ENCODE measurements around the gene RASGRF1.
"Not testable (repeated sequence)": the region's sequence is repeated elsewhere in the genome, so short reads cannot be mapped to it uniquely, and the experiment has no call there.

RASGRF1 gene, protein sequence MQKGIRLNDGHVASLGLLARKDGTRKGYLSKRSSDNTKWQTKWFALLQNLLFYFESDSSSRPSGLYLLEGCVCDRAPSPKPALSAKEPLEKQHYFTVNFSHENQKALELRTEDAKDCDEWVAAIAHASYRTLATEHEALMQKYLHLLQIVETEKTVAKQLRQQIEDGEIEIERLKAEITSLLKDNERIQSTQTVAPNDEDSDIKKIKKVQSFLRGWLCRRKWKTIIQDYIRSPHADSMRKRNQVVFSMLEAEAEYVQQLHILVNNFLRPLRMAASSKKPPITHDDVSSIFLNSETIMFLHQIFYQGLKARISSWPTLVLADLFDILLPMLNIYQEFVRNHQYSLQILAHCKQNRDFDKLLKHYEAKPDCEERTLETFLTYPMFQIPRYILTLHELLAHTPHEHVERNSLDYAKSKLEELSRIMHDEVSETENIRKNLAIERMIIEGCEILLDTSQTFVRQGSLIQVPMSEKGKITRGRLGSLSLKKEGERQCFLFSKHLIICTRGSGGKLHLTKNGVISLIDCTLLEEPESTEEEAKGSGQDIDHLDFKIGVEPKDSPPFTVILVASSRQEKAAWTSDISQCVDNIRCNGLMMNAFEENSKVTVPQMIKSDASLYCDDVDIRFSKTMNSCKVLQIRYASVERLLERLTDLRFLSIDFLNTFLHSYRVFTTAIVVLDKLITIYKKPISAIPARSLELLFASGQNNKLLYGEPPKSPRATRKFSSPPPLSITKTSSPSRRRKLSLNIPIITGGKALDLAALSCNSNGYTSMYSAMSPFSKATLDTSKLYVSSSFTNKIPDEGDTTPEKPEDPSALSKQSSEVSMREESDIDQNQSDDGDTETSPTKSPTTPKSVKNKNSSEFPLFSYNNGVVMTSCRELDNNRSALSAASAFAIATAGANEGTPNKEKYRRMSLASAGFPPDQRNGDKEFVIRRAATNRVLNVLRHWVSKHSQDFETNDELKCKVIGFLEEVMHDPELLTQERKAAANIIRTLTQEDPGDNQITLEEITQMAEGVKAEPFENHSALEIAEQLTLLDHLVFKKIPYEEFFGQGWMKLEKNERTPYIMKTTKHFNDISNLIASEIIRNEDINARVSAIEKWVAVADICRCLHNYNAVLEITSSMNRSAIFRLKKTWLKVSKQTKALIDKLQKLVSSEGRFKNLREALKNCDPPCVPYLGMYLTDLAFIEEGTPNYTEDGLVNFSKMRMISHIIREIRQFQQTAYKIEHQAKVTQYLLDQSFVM (N-terminal part only)

GRCh38 chr15:79090487-79091203, at the start of gene RASGRF1:
RASGRF1 (minus strand) TSS chr15:79090780; CDS start chr15:79090498, 282 bp downstream.
- no peak for DNase-seq (ENCODE audit: low read depth in 2 of 3, low spot score in 1 of 3)

DNA sequence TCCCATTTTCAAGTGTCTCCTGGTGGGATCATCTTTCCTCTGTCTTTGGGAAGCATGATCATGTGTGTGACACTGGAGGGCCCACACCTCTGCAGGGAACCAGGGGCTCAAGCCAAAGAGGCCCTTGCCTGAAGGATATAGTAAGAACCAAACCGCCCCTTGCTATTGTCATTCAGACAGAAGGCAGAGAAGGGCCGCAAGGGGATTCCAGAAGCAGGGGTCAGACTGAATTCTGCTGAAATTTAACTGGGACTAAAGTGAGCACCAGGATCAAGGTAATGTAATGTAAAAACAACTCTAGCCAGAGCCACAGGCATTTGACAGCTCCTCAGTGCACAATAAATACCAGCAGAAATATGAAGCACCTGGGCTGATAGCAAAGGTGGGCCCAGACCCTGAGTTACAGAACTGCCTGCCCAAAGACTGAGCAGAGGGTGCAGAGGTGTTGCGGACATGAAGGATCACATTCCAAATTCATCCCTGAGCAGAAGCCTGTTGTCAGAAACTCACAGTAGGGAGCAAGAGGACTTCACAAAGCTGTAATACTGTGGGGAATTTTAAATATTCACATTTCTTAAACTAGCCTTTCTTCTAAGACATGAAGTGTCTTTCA, 46.0 kb upstream of the RASGRF1 start:
- no peak for DNase-seq (ENCODE audit: low read depth in 2 of 3, low spot score in 1 of 3)

DNA sequence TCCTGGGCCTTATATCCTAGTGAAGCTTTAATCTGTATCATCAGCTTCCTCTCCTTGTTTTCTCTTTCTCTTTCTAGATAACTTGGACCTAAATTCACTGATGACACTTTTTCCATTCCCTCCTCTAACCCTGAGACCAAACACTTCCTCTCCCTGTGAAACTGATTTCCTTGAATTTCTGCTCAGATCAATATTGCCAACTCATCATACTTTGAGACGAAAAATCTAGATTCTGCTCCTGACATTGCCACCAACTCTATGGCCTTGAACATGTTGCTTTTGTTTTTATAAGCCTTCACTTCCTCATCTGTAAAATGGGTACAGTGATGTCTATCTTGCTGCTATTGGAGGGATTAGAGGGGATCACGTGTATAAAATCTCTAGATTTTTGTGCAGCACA, 42.7 kb upstream of the RASGRF1 start:
- no peak for DNase-seq (ENCODE audit: low read depth in 2 of 3, low spot score in 1 of 3)

- DNase-seq (ENCODE audit: low read depth in 2 of 3, low spot score in 1 of 3) = no peak
These were observed 42.2 kb upstream of the RASGRF1 start for GRCh38 chr15:79132770-79133169.

- no peak for DNase-seq (ENCODE audit: low read depth in 2 of 3, low spot score in 1 of 3)
These were observed 41.8 kb upstream of the RASGRF1 start for GRCh38 chr15:79132361-79132760.

- DNase-seq (ENCODE audit: low read depth in 2 of 3, low spot score in 1 of 3) = no peak
These were observed 40.1 kb upstream of the RASGRF1 start for GRCh38 chr15:79130535-79131130.

DNA sequence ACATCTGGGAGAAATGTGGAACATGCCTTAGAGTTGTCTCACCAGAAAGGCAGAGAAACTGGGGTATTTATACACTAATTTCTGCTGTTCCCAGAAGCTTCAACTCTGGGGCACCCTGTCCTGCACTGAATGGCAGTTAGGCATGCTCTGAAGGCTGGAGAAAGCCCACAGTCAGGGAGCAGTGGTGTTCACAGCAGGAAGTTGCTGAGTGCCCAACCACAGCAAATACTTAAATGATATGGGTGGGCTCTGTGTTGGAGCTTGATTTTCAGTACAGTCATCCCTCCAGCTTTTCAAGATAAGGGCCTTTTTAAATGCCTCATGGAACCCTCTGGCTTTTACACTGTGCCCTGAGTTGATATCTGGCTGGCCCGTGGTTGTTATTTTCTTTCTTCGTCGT, 38.7 kb upstream of the RASGRF1 start:
- no peak for DNase-seq (ENCODE audit: low read depth in 2 of 3, low spot score in 1 of 3)

- DNase-seq (ENCODE audit: low read depth in 2 of 3, low spot score in 1 of 3) = no peak
These were observed 38.0 kb upstream of the RASGRF1 start for GRCh38 chr15:79128556-79128955.

DNA sequence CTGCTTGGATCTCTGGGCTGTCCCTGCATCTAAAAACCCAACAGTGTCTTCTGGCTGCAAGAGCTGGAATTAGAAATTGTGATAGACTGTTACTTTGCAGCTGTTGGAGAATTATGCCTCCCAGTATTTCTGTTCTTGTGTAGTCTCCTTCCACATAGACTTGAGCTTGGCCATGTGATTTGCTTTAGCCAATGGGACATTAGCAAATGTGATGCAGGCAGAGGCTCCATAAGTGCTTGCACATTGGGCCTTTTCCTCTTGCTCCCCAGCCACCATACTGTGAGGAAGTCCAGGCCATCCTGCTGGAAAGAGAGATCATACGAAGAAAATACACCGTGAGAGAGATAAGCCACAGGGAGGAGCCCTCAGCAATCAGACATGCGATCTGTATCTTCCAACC, 33.8 kb upstream of the RASGRF1 start:
- DNase-seq (ENCODE audit: low read depth in 2 of 3, low spot score in 1 of 3) = no peak

DNA sequence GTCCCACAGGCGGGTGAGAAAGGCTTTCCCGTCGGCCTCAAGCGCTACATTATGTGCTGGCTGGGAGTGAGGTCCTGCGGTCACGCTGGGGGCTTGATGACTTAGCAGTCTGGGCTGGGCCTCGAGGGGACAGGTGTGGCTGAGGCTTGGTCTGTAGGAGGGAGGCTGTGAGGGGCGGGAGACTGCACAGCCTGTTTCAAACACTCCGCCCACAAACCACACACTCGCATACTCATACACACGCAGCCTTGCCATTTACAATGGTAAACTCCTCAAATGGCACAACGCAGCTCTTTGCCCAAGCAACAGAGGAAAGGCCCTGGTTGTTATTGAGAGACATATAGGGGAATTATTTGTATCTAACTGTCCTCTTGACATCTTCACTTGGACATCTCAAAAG, 32.4 kb upstream of the RASGRF1 start:
- no peak for DNase-seq (ENCODE audit: low read depth in 2 of 3, low spot score in 1 of 3)

GRCh38 chr15:79122391-79122790, 31.8 kb upstream of the RASGRF1 start:
- no peak for DNase-seq (ENCODE audit: low read depth in 2 of 3, low spot score in 1 of 3)

DNA sequence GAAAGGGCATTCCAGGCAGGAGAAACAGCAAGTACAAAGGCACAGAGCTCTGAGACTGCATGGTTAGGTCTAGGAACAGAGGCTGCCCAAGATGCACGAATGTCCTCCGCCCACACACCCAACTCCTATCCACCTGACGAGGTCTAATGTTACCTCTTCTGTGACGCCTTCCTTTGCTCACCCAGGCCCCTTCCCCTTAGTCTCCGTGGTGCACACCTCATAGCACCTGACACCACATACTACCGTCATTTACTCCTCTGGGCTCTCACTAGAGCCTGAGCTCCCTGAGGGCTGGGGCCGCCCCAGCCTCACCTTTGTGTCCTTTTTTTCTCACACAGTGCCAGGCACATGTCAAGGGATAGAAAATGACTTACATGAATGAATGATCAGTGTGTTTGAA, 31.0 kb upstream of the RASGRF1 start:
- DNase-seq (ENCODE audit: low read depth in 2 of 3, low spot score in 1 of 3) = no peak

DNA sequence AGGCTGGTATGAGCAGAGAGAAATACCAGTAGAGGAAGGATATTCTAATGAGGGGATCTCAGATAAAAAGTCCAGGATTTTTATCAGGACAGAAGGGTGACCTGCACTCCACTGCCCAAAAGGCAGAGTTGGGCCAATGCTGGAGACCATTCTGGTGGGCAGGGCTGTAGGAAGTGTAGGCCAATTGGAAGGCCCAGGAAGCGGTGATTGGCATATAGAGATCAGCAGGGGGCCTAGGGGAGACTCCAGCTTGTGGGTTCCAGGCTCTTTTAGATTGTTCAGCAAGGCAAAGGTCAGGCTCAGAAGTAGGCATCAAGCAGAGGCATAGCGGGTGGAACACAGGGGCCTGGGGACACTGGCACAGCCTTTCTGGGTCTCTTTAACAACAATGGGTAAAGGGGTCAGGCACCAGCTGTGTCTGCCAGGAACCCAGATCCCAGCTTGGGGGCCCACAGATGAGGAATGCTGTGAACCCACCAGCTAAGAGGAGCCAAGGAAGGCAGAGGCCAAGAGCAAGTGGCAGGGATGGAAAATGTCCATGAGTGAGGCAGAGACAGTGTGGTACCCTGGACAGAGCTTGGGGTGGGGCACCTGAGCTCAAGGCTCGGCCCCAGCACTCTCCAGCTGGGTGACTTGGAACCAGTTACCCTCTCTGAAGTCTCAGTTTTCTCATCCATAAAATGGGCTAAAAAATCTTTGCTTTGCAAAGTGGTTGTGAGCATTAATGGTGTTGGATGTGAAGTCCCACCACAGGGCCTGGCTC, 27.0 kb upstream of the RASGRF1 start:
- DNase-seq (ENCODE audit: low read depth in 2 of 3, low spot score in 1 of 3) = no peak

DNA sequence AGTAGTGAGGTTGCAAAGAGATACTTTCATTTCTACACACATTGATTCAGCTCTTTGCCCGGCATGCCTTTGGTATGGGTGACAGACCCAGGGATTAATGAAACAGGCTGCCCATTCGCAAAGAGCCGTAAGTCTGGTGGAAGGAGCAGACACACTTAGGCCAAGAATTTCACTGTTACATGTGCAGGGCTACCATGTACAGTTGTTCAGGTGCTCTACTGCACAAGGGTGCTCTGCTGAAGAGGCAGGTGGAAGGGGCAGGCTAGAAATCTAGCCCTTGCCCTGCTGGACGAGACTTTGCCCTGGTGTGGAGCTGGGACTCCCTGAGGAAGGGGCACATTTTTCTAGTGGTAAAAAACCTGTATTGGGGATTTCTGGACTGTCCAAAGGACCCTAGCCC, 26.2 kb upstream of the RASGRF1 start:
- DNase-seq (ENCODE audit: low read depth in 2 of 3, low spot score in 1 of 3) = no peak

GRCh38 chr15:79115986-79116665, 25.5 kb upstream of the RASGRF1 start:
- no peak for DNase-seq (ENCODE audit: low read depth in 2 of 3, low spot score in 1 of 3)

GRCh38 chr15:79113831-79114230, 23.3 kb upstream of the RASGRF1 start:
- DNase-seq (ENCODE audit: low read depth in 2 of 3, low spot score in 1 of 3) = no peak

DNA sequence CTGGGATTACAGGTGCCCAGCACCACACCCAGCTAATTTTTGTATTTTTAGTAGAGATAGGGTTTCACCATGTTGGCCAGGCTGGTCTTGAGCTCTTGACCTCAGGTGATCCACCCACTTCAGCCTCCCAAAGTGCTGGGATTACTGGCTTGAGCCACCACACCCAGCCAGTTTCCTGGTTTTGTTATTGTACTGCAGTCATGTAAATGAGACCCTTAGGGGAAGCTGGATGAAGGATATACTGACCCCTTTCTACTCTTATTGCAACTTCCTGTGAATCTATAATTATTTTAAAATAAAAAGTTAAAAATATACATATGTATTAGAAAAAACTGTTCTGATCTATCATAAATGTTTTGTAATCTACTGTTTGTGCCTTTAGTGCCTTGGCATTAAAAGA, 20.8 kb upstream of the RASGRF1 start:
- not testable (repeated sequence) for DNase-seq (ENCODE audit: low read depth in 2 of 3, low spot score in 1 of 3)

DNA sequence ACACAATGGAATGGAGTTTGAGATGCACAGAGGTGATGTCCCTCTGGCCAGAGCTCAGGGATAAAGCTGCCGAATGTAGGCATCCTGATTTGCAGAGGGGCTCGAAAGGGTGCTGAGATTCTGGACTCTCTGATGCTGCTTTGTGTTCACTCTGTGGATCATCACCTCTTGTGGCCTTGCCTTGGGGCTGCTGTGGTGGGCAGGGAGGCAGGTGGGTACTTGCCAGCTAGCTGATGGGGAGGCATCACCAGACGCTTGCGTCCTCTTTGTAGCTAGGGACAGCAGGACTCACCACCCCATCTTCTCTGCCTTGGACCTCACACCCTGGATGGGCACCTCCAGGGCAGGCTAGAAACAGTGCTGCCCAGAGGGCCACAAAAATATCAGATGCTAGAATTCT, 14.6 kb upstream of the RASGRF1 start:
- DNase-seq (ENCODE audit: low read depth in 2 of 3, low spot score in 1 of 3) = no peak

GRCh38 chr15:79102595-79102994, 12.0 kb upstream of the RASGRF1 start:
- no peak for DNase-seq (ENCODE audit: low read depth in 2 of 3, low spot score in 1 of 3)
